HS-5 (cell line): ENCODE data around the gene IPO9.

ENCODE experiments used
- DNase-seq: peaks from one replicate; pipeline ENCODE4 v3.0.0-alpha.2; 2012; ENCODE audit warnings: low read depth

The IPO9 gene

GRCh38 chr1:201828820-201829774 lies at the start of gene IPO9:
Gene IPO9, plus strand, starts transcription at chr1:201829157. Its CDS starts 53 bp downstream, at chr1:201829210.
- DNase-seq = peak; percentile 65

DNA sequence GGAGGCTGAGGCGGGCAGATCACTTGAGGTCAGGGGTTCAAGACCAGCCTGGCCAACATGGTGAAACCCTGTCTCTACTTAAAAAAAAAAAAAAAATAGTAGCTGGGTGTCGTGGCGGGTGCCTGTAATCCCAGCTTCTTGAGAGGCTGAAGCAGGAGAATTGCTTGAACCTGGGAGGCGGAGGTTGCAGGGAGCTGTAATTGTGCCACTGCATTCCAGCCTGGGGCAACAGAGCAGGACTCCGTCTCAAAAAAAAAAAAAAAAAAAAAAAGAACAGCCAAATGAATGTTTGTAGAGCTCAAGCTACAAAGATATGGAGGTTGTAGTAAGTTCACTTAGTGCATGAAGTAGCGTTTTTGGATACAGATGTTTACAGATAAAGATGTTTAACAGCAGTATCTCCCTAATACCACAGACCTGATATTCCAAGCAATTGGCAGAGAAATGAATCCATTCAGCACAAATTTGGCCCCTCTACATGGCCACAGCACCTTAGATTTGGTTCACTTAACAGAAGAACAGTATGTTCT lies 49.5 kb upstream of the IPO9 start:
- no peak for DNase-seq

- no peak for DNase-seq
Observed at GRCh38 chr1:201780952-201781351, 48.0 kb upstream of the IPO9 start.

GRCh38 chr1:201781437-201781836 lies 47.5 kb upstream of the IPO9 start:
- no peak for DNase-seq

- DNase-seq = no peak
Observed at GRCh38 chr1:201782353-201782752, 46.6 kb upstream of the IPO9 start.

GRCh38 chr1:201783058-201783457 lies 45.9 kb upstream of the IPO9 start:
- no peak for DNase-seq

- no peak for DNase-seq
Observed at GRCh38 chr1:201783572-201783971, 45.4 kb upstream of the IPO9 start.

DNA sequence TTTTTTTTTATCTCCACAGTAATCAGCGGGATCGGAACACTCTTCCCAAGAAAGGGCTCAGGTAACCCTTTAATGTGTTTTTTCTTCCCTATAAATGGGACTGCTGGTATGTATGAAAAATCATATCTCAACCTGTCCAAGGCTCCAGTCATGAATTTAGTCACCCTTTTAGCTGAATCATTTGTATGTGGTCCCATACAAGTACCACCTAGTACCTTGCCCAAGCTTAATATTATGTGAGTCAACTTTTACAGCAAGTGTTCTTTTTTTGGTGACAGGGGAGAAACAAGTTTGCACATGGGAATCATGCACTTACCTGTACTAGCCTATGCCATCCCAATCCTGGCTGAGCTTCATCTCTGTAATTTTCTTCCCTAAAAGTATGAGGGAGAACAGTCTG lies 43.7 kb upstream of the IPO9 start:
- no peak for DNase-seq

GRCh38 chr1:201786824-201787223 lies 42.1 kb upstream of the IPO9 start:
- no peak for DNase-seq

GRCh38 chr1:201788296-201788695 lies 40.7 kb upstream of the IPO9 start:
- DNase-seq = no peak

GRCh38 chr1:201789245-201789644 lies 39.7 kb upstream of the IPO9 start:
- DNase-seq = no peak

DNA sequence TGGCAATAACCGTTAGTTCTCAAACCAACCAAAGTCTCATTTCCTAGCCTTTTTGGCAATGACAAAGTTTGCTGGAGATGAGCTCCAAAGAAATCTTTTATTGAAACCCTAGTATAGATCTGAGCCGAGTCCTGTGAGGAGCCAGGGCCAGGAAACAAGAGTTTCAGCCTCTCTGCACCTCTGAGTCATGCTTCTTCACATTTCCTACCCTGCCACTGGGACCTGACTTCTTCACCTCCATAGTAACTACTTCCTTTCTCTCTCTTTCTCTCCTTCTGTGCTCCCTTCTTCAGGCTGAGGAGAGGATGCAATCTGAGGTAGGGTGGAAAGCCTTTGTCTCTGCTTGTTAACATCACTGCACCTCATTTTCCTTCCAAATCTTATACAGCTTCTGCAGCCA lies 38.7 kb upstream of the IPO9 start:
- no peak for DNase-seq

DNA sequence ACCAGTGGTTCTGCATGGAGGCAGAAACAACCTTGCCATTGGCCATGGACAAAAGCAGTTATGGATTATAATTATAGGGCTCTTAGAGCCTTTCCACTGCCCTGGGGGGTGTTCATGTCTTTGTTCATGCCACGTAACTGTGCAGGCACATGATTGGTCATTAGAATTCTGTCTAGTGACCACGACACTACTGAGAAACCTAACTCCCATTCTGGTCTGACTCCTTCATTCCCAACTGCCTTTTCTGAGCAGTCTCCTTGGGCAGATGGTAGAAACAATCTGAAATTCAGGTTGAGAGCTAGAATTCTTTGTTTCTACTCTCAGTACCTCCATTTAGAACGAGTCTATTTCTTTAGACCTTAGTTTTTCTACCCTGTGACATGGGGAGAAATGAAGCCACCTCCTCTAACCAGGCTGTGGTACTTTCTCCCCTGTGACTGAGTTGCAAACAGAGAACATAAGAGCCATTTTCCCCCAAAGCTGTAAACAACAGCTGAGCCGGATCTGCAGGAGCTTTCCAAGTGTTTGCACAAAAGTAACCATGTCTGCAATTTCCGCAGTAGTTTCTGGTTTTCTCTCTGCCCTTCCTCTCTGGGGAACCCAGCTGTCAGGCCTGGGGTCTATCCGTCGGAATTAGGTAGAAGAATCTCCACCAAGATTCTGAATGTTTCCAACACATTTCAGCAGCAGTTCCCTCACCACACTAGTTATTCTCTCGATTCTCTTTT lies 37.7 kb upstream of the IPO9 start:
- DNase-seq = no peak

- DNase-seq = peak; percentile 58
Observed at GRCh38 chr1:201791779-201792173, 37.2 kb upstream of the IPO9 start.

- DNase-seq = peak; percentile 65
Observed at GRCh38 chr1:201792534-201793305, 36.2 kb upstream of the IPO9 start.

DNA sequence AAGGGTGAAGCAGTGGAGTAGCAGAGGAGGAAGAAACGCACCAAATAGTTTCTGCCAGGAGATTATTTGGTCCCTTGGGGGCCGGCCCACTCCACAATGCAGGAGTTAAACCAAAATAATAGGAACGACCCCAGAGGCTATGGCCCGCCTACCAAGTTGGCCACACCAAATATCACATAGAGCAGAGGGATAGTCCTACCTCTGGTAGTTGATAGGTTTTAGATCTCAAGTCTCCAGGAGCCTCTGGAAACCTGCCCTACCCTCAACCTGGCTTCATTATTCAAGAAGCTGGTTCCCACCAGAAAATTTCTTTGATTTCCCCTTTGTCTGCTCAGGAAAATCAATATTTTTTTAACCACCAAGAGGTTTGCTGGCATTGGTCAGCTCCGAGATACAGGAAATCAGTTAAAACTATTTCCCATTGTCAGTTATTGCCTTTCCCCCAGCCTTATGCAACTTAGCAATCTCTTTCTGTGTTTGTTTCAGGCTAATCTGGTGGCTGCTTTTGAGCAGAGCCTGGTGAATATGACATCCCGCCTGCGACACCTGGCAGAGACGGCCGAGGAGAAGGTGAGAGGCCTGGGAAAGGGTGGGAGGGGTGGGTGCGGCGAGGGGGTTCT lies 35.5 kb upstream of the IPO9 start:
- DNase-seq = no peak

GRCh38 chr1:201795066-201795465 lies 33.9 kb upstream of the IPO9 start:
- DNase-seq = no peak

DNA sequence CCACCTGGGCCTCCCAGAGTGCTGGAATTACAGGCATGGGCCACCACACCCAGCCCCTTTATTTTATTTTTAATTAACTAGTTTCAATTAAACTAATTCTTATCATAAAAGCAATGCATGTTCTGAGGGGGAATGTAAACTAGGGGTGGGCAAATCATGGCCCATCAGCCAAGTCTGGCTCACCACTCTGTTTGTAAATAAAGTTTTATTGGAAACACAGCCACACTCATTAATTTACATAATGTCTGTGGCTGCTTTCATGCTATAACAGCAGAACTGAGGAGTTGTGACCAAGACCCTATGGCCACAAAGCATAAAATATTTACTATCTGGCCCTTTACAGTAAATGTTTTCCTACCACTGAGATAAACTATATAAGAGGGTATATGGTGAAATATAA lies 28.7 kb upstream of the IPO9 start:
- DNase-seq = no peak

DNA sequence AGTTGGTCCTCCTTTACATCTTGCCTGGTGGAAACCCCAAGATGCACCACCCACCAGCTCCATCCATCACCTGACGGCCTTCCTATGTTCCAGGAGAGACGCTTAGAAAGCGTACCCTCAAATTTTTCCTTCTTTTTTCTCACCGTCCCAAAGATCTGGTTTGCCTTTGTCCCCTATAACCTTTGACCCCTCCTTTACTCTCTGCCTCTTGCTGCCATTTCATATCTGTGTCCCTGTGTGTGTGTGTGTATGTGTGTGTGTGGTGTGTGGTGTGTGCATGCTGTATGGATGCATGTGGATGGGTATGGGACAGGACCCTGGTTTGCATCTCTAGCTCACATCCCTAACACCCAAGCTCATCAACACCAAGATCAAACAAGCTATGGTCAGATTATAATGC lies 22.2 kb upstream of the IPO9 start:
- DNase-seq = no peak

DNA sequence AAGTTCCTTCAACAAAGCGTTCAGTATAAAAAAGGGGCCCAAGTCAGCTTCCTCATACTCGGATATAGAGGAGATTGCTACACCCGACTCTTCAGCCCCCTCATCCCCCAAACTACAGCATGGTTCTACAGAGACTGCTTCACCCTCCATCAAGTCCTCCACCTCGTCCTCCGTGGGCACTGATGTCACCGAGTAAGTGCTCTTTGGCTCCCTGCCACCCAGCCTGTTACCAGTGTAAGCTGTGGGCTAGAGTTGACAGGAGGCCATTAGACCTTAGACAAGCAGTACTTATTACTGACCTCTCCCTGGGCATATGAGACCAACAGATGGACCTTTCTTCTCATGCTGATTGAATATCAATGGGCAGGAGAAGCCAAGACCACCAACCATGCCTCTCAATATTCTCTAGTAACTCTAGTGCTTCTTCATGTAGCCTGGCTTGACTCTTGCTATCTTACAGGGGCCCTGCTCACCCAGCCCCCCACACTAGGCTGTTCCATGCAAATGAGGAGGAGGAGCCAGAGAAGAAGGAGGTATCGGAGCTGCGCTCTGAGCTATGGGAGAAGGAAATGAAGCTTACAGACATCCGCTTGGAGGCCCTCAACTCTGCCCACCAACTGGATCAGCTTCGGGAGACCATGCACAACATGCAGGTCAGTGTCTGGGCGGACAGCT lies 20.9 kb upstream of the IPO9 start:
- DNase-seq = no peak

- no peak for DNase-seq
Observed at GRCh38 chr1:201808633-201808990, 20.3 kb upstream of the IPO9 start.
